ENCODE measurements around the gene LPIN2. TPM values are rescaled to one million over a fixed set of nuclear protein-coding genes. Genes with fewer than 3 reads are reported as not detected.

LPIN2 gene
- total RNA-seq, 1 donor from 2014 or later = 16.5 TPM

DNA sequence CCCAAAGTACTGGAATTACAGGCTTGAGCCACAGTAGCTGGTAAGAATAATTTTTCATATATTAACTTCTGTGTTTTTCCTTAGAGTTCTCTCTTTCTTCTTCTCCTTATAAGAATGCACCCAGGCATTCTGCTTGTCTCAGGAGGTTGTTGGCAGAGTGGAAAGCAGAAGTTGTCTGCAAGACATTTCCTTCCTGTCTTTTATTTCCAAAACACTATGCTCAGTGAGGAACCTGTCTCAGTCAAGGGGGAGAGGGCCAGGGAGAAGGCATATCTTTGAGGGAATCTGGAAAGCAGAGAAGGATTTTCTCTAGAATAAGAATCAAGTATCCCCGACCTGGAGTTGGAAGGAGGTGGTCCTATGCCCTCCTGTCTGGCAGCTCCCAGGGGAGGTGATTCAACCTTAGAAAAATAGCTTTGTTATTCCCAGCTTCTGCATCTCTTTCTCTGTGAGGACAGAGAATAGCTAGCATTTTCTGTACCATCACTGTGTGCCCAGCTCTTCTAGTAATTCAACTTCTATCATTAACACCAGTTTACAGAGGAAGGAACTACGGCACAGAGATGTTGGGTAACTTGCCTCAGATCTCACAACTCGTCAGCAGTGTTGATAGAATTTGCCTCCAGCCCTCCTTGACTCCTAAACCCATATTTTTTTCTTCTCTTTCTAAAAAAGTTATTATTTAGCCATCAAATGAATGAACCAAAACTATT is 3.8 kb upstream of the LPIN2 start:
- Mint-ChIP-seq H3K4me3 (ENCODE audit: unreplicated experiment) (no peak overlapping the region), H3K27ac (ENCODE audit: unreplicated experiment) (no peak overlapping the region), H3K4me1 (ENCODE audit: low read depth, unreplicated experiment) (peaks cover 14% of the 10 kb centered on the region), H3K9me3 (ENCODE audit: unreplicated experiment) (no peaks in the 10 kb centered on the region), H3K27me3 (ENCODE audit: low read depth, unreplicated experiment) (no peaks in the 10 kb centered on the region), H3K36me3 (ENCODE audit: low read depth, unreplicated experiment) (no peaks in the 10 kb centered on the region)
- Histone ChIP-seq H3K9ac (ENCODE audit: low read length) (no peak overlapping the region), H4K20me1 (ENCODE audit: insufficient read depth, low read length) (peaks cover under 1% of the 10 kb centered on the region), H3K4me1 (ENCODE audit: insufficient read depth, low read length) (peaks cover 14% of the 10 kb centered on the region), H3K79me2 (ENCODE audit: insufficient read depth, low read length) (peaks cover 5% of the 10 kb centered on the region), H3K27me3 (ENCODE audit: insufficient read depth, low read length) (no peaks in the 10 kb centered on the region), H3K4me3 (ENCODE audit: insufficient read depth, low read depth, low read length) (no peak overlapping the region), H3K4me2 (ENCODE audit: low read length) (no peak overlapping the region), H3K9me3 (ENCODE audit: insufficient read depth, low read depth, low read length) (no peaks in the 10 kb centered on the region), H3K27ac (ENCODE audit: low read depth, low read length) (no peak overlapping the region), H2AFZ (ENCODE audit: low read depth, low read length) (no peak overlapping the region), H3K36me3 (ENCODE audit: insufficient read depth, low read length) (no peaks in the 10 kb centered on the region)
- DNase-seq (ENCODE audit: low read depth) = no peak
- TF ChIP-seq, protein P1, sequence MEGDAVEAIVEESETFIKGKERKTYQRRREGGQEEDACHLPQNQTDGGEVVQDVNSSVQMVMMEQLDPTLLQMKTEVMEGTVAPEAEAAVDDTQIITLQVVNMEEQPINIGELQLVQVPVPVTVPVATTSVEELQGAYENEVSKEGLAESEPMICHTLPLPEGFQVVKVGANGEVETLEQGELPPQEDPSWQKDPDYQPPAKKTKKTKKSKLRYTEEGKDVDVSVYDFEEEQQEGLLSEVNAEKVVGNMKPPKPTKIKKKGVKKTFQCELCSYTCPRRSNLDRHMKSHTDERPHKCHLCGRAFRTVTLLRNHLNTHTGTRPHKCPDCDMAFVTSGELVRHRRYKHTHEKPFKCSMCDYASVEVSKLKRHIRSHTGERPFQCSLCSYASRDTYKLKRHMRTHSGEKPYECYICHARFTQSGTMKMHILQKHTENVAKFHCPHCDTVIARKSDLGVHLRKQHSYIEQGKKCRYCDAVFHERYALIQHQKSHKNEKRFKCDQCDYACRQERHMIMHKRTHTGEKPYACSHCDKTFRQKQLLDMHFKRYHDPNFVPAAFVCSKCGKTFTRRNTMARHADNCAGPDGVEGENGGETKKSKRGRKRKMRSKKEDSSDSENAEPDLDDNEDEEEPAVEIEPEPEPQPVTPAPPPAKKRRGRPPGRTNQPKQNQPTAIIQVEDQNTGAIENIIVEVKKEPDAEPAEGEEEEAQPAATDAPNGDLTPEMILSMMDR (IDR thresholded peaks at IDR 0.05; ENCODE audit: insufficient read depth, low read depth, low read length) = no peak
- TF ChIP-seq EZH2 (IDR thresholded peaks at IDR 0.05; ENCODE audit: insufficient read depth, low read length) = no peak
- no peak for FAIRE-seq

DNA sequence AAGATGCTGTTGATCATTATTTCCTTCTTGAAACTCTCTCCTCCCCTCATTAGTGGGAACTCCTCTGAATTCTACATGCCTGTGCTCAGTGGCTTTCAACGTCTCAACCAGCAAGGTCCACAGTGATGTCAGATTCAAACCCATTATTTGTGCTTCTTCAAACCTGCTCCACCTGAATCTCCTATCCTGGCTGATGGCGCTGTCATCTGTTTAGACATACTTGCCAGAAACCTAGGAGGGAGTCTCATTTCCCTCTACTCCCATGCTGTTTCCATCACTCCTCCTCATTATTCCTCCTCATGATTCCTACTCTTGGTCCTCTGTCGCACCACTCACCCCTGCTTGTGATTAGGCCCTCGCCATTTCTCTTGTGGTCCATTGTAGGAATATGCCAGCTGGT is 2.9 kb upstream of the LPIN2 start:
- H3K9me3 ChIP-seq (ENCODE audit: insufficient read depth, low read depth, low read length) = no peaks in the 10 kb centered on the region
- H3K9ac ChIP-seq (ENCODE audit: low read length) = no peak overlapping the region
- H3K27ac ChIP-seq (ENCODE audit: low read depth, low read length) = no peak overlapping the region
- no peak overlapping the region for H3K4me2 ChIP-seq (ENCODE audit: low read length)
- DNase-seq (ENCODE audit: low read depth) (no peak), FAIRE-seq (no peak)
- peaks cover 9% of the 10 kb centered on the region for H4K20me1 ChIP-seq (ENCODE audit: insufficient read depth, low read length)
- H3K36me3 ChIP-seq (ENCODE audit: insufficient read depth, low read length) = peaks cover 3% of the 10 kb centered on the region
- TF ChIP-seq, protein P1 (IDR thresholded peaks at IDR 0.05; ENCODE audit: insufficient read depth, low read depth, low read length) = no peak
- TF ChIP-seq EZH2 (IDR thresholded peaks at IDR 0.05; ENCODE audit: insufficient read depth, low read length) = no peak
- Mint-ChIP-seq H3K9me3 (ENCODE audit: unreplicated experiment) (no peaks in the 10 kb centered on the region), H3K27me3 (ENCODE audit: low read depth, unreplicated experiment) (no peaks in the 10 kb centered on the region), H3K4me1 (ENCODE audit: low read depth, unreplicated experiment) (peaks cover 14% of the 10 kb centered on the region), H3K4me3 (ENCODE audit: unreplicated experiment) (no peak overlapping the region), H3K36me3 (ENCODE audit: low read depth, unreplicated experiment) (peaks cover 4% of the 10 kb centered on the region), H3K27ac (ENCODE audit: unreplicated experiment) (peak overlapping the region; percentile 7)
- H3K4me3 ChIP-seq (ENCODE audit: insufficient read depth, low read depth, low read length) = no peak overlapping the region
- H3K79me2 ChIP-seq (ENCODE audit: insufficient read depth, low read length) = peaks cover 13% of the 10 kb centered on the region
- H2AFZ ChIP-seq (ENCODE audit: low read depth, low read length) = no peak overlapping the region
- H3K4me1 ChIP-seq (ENCODE audit: insufficient read depth, low read length) = peaks cover 14% of the 10 kb centered on the region
- H3K27me3 ChIP-seq (ENCODE audit: insufficient read depth, low read length) = no peaks in the 10 kb centered on the region

DNA sequence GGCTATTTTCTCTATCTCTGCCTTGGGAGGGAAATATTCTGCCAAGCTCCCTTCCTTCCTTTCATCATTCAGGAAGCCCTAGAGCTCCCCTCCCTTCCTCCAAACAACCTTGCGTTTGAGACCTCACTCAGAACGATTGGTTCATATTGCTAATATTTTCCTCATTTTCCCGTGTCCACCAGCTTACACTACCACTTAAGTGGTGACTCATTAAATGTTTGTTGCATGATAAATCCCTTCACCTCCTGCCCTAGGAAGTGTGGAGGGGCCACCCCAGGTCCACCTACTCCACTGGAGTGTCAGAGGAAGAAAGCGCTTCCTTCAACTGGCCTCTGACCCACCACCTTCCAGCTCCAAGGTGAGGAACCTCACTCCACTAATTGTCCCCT is 2.3 kb upstream of the LPIN2 start:
- peak overlapping the region; percentile 54 for H3K4me2 ChIP-seq (ENCODE audit: low read length)
- peaks cover 14% of the 10 kb centered on the region for H3K4me1 ChIP-seq (ENCODE audit: insufficient read depth, low read length)
- Mint-ChIP-seq H3K27me3 (ENCODE audit: low read depth, unreplicated experiment) (no peaks in the 10 kb centered on the region), H3K27ac (ENCODE audit: unreplicated experiment) (peak overlapping the region; percentile 82), H3K4me1 (ENCODE audit: low read depth, unreplicated experiment) (peaks cover 14% of the 10 kb centered on the region), H3K4me3 (ENCODE audit: unreplicated experiment) (peak overlapping the region; percentile 56), H3K36me3 (ENCODE audit: low read depth, unreplicated experiment) (peaks cover 5% of the 10 kb centered on the region), H3K9me3 (ENCODE audit: unreplicated experiment) (no peaks in the 10 kb centered on the region)
- H2AFZ ChIP-seq (ENCODE audit: low read depth, low read length) = no peak overlapping the region
- TF ChIP-seq EZH2 (IDR thresholded peaks at IDR 0.05; ENCODE audit: insufficient read depth, low read length) = no peak
- TF ChIP-seq, protein P1 (IDR thresholded peaks at IDR 0.05; ENCODE audit: insufficient read depth, low read depth, low read length) = no peak
- peaks cover 20% of the 10 kb centered on the region for H3K79me2 ChIP-seq (ENCODE audit: insufficient read depth, low read length)
- no peak overlapping the region for H3K4me3 ChIP-seq (ENCODE audit: insufficient read depth, low read depth, low read length)
- FAIRE-seq (no peak), DNase-seq (ENCODE audit: low read depth) (peak; percentile 66)
- H3K9me3 ChIP-seq (ENCODE audit: insufficient read depth, low read depth, low read length) = no peaks in the 10 kb centered on the region
- no peaks in the 10 kb centered on the region for H3K27me3 ChIP-seq (ENCODE audit: insufficient read depth, low read length)
- H3K36me3 ChIP-seq (ENCODE audit: insufficient read depth, low read length) = peaks cover 4% of the 10 kb centered on the region
- peaks cover 14% of the 10 kb centered on the region for H4K20me1 ChIP-seq (ENCODE audit: insufficient read depth, low read length)
- H3K27ac ChIP-seq (ENCODE audit: low read depth, low read length) = no peak overlapping the region
- no peak overlapping the region for H3K9ac ChIP-seq (ENCODE audit: low read length)
